Kidney (tissue), 14 donors: Measurements from ENCODE around the gene BCAS2. TPM values are rescaled to one million over a fixed set of nuclear protein-coding genes. Genes with fewer than 3 reads are reported as not detected.

Experiments
- DNase-seq, 5 donors: peaks; one replicate each; pipeline ENCODE4 v3.0.0-alpha.2; 2013 to 2020
- FAIRE-seq: peaks from 2 replicates; lab custom pipeline; 2012; peaks lifted over from hg19 to GRCh38; lab: Jason Lieb, UNC
- H3K27ac ChIP-seq, 2 donors: one replicate each; pipeline ENCODE4 v1.7.0; 2013; ENCODE audit warnings: low read depth in 2 of 2, low read length in 2 of 2, inconsistent platforms in 1 of 2
- H3K27me3 ChIP-seq: one replicate; pipeline ENCODE4 v1.7.1; 2013; ENCODE audit warnings: low read length, inconsistent platforms; ENCODE audit not compliant: control insufficient read depth, insufficient read depth
- H3K36me3 ChIP-seq, 3 donors: one replicate each; pipeline versions ENCODE4 v1.7.0 to v1.7.1; 2013; ENCODE audit warnings: low read length in 3 of 3, control low read depth in 1 of 3, inconsistent platforms in 1 of 3; ENCODE audit not compliant: insufficient read depth in 3 of 3, control insufficient read depth in 2 of 3
- H3K4me1 ChIP-seq, 3 donors: one replicate each; pipeline versions ENCODE4 v1.7.0 to v1.7.1; 2013; ENCODE audit warnings: low read length in 3 of 3, inconsistent platforms in 1 of 3, low read depth in 1 of 3; ENCODE audit not compliant: control insufficient read depth in 2 of 3, insufficient read depth in 2 of 3
- H3K4me3 ChIP-seq, 3 donors: one replicate each; pipeline versions ENCODE4 v1.7.0 to v1.8.1; 2013; ENCODE audit warnings: low read length in 3 of 3, control low read depth in 1 of 3, inconsistent platforms in 1 of 3
- H3K9ac ChIP-seq, 3 donors: one replicate each; pipeline versions ENCODE4 v1.7.0 to v1.7.1; 2013; ENCODE audit warnings: low read length in 3 of 3, control low read depth in 1 of 3, inconsistent platforms in 1 of 3
- H3K9me3 ChIP-seq, 3 donors: one replicate each; pipeline versions ENCODE4 v1.7.0 to v1.7.1; 2013; ENCODE audit warnings: low read length in 3 of 3, control low read depth in 1 of 3, inconsistent platforms in 1 of 3; ENCODE audit not compliant: control insufficient read depth in 2 of 3, insufficient read depth in 1 of 3
- CTCF ChIP-seq: IDR thresholded peaks from 3 replicates; pipeline ENCODE4 v1.5.1; 2012; ENCODE audit warnings: mild to moderate bottlenecking, moderate library complexity, borderline replicate concordance; ENCODE audit not compliant: insufficient read depth; ENCODE audit errors: extremely low read depth
- intact Hi-C: fragments of 100-400 bp; cut with DNase I; formaldehyde crosslinking; loops from one replicate; pipeline ENCODE4 v1.11.1; 2022
- polyA plus RNA-seq: library from polyadenylated mRNA; stranded (reverse); fragments of 350-450 nt; fragmentation: Illumina TruSeq; extraction: RNeasy Lipid Tissue Mini Kit (QIAGEN cat#74804); gene quantifications from one replicate; pipeline ENCODE4 v1.2.3, GENCODE V29; 2014; ENCODE audit warnings: low read depth, low replicate concordance; ENCODE audit not compliant: insufficient read depth
- total RNA-seq: library from RNA; stranded (reverse); fragmentation: NEBNext Ultra II Directional; extraction: Animal tissue kit (Norgen Biotek cat#: 25700); gene quantifications from one replicate; pipeline ENCODE4 v1.2.1, GENCODE V29; 2021
- donor health status: control.
- donor health status: control.
- donor health status: control.
- donor health status: control.
- donor health status: control.
- donor health status: DM: yes; HTN: yes; CAD: no.
- donor health status: Normal renal cell carcinoma (clear cell type).

The BCAS2 gene
- total and polyA plus RNA-seq, 2 donors from 2014 or later = 37.2 to 51.4 TPM

- no peak for TF ChIP-seq CTCF
- no peak overlapping the region for H3K27ac ChIP-seq
- no peak overlapping the region for H3K9ac ChIP-seq
- no peaks in the 10 kb centered on the region for H3K4me1 ChIP-seq
- H3K27me3 ChIP-seq = no peaks in the 10 kb centered on the region
- intact Hi-C loops = no loop called here
- DNase-seq (no peak), FAIRE-seq (no peak)
- H3K4me3 ChIP-seq = no peak overlapping the region
- H3K9me3 ChIP-seq = no peaks in the 10 kb centered on the region
- no peaks in the 10 kb centered on the region for H3K36me3 ChIP-seq
Observed at GRCh38 chr1:114594046-114594445, 12.6 kb upstream of the BCAS2 start.

- Histone ChIP-seq H3K27me3 (no peaks in the 10 kb centered on the region), H3K9me3 (no peaks in the 10 kb centered on the region), H3K4me3 (no peak overlapping the region), H3K9ac (no peak overlapping the region), H3K27ac (no peak overlapping the region), H3K36me3 (no peaks in the 10 kb centered on the region), H3K4me1 (no peaks in the 10 kb centered on the region)
- intact Hi-C loops = no loop called here
- FAIRE-seq (no peak), DNase-seq (no peak)
- TF ChIP-seq CTCF = no peak
Observed at GRCh38 chr1:114589122-114589521, 7.7 kb upstream of the BCAS2 start.

- no peak overlapping the region for H3K9ac ChIP-seq
- H3K27me3 ChIP-seq = no peaks in the 10 kb centered on the region
- H3K4me3 ChIP-seq = no peak overlapping the region
- H3K4me1 ChIP-seq = no peaks in the 10 kb centered on the region
- H3K36me3 ChIP-seq = no peaks in the 10 kb centered on the region
- no peak overlapping the region for H3K27ac ChIP-seq
- no peaks in the 10 kb centered on the region for H3K9me3 ChIP-seq
- intact Hi-C loops = no loop called here
- DNase-seq = no peak
- no peak for TF ChIP-seq CTCF
- FAIRE-seq = no peak
Observed at GRCh38 chr1:114588196-114588689, 6.8 kb upstream of the BCAS2 start.
